GM06990 (cell line): ENCODE measurements around the gene RDH11.

Experiments used
- DNase-seq: peaks from one replicate; pipeline ENCODE4 v3.0.0-alpha.2; 2011; ENCODE audit not compliant: insufficient read length; ENCODE audit errors: extremely low read depth
- H3K27me3 ChIP-seq: replicated peaks from 2 replicates; pipeline ENCODE4 v1.6.0; 2011; ENCODE audit warnings: low read length; ENCODE audit not compliant: control insufficient read depth, insufficient read depth
- H3K36me3 ChIP-seq: 2 replicates; pipeline ENCODE4 v1.5.1; 2011; ENCODE audit warnings: low read length; ENCODE audit not compliant: control insufficient read depth, insufficient read depth
- H3K4me3 ChIP-seq: replicated peaks from 2 replicates; pipeline ENCODE4 v1.5.1; 2011; ENCODE audit warnings: low read depth, mild to moderate bottlenecking, control low read depth, low read length
- CTCF ChIP-seq: IDR thresholded peaks from 2 replicates; pipeline ENCODE4 v1.5.1; 2011; ENCODE audit warnings: low read length, control low read depth, mild to moderate bottlenecking, inconsistent platforms; ENCODE audit not compliant: insufficient read depth, poor library complexity, severe bottlenecking

Gene RDH11

GRCh38 chr14:67644428-67644827 is 51.1 kb downstream of the RDH11 start:
- TF ChIP-seq CTCF: no peak
- Histone ChIP-seq H3K36me3 (no peaks in the 10 kb centered on the region), H3K27me3 (no peaks in the 10 kb centered on the region), H3K4me3 (no peak overlapping the region)
- no peak for DNase-seq

GRCh38 chr14:67643713-67644112 is 51.9 kb downstream of the RDH11 start:
- Histone ChIP-seq H3K4me3 (no peak overlapping the region), H3K36me3 (no peaks in the 10 kb centered on the region), H3K27me3 (no peaks in the 10 kb centered on the region)
- DNase-seq: no peak
- no peak for TF ChIP-seq CTCF

GRCh38 chr14:67641902-67642749 is 53.4 kb downstream of the RDH11 start:
- no peak for TF ChIP-seq CTCF
- Histone ChIP-seq H3K27me3 (no peaks in the 10 kb centered on the region), H3K4me3 (no peak overlapping the region), H3K36me3 (no peaks in the 10 kb centered on the region)
- DNase-seq: no peak

- DNase-seq: no peak
- TF ChIP-seq CTCF: no peak
Measured at GRCh38 chr14:67641480-67641879, 54.1 kb downstream of the RDH11 start.

GRCh38 chr14:67638642-67639041 is 56.9 kb downstream of the RDH11 start:
- no peaks in the 10 kb centered on the region for H3K27me3 ChIP-seq
- H3K36me3 ChIP-seq: no peaks in the 10 kb centered on the region
- no peak overlapping the region for H3K4me3 ChIP-seq
- no peak for DNase-seq
- no peak for TF ChIP-seq CTCF

More at GRCh38 chr14:67641480-67641879, 54.1 kb downstream of the RDH11 start:
- no peaks in the 10 kb centered on the region for H3K27me3 ChIP-seq
- no peaks in the 10 kb centered on the region for H3K36me3 ChIP-seq
- no peak overlapping the region for H3K4me3 ChIP-seq
